ENCODE results near the gene CUL2. TPM values are rescaled to one million over a fixed set of nuclear protein-coding genes. Genes with fewer than 3 reads are reported as not detected.
"Not testable (repeated sequence)": the region's sequence is repeated elsewhere in the genome, so short reads cannot be mapped to it uniquely, and the experiment has no call there.

Gene CUL2
- total RNA-seq, 4 donors from 2014 or later = 15.9 to 28.5 (median 22.7) TPM

DNA sequence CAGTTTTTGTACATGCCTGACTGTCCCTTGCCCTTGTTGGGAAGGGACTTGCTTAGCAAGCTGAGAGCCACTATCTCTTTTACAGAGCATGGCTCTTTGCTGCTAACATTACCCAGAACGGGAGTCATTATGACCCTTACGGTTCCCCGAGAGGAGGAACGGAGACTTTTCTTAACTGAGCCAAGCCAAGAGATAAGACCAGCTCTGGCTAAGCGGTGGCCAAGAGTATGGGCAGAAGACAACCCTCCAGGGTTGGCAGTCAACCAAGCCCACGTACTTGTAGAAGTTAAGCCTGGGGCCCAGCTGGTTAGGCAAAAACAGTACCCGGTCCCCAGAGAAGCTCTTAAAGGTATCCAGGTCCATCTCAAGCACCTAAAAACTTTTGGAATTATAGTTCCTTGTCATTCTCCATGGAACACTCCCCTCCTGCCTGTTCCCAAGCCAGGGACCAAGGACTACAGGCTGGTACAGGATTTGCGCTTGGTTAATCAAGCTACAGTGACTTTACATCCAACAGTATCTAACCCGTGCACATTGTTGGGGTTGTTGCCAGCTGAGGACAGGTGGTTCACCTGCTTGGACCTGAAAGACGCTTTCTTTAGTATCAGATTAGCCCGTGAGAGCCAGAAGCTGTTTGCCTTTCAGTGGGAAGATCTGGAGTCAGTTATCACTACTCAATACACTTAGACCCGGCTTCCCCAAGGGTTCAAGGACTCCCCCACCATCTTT lies 118.4 kb downstream of the CUL2 start:
- H3K27ac ChIP-seq, H3K9me3 ChIP-seq, H3K36me3 ChIP-seq, ATAC-seq, H3K4me3 ChIP-seq, H3K27me3 ChIP-seq: not testable (repeated sequence)
- 40 to 100% methylated on average over 4 to 9 of the region's 12 CpGs for WGBS, 2 donors (ENCODE audit: low coverage in 1 of 2)
- peaks cover 0 to 17% (median 0%) of the 10 kb centered on the region in 3 donors for H3K4me1 ChIP-seq

DNA sequence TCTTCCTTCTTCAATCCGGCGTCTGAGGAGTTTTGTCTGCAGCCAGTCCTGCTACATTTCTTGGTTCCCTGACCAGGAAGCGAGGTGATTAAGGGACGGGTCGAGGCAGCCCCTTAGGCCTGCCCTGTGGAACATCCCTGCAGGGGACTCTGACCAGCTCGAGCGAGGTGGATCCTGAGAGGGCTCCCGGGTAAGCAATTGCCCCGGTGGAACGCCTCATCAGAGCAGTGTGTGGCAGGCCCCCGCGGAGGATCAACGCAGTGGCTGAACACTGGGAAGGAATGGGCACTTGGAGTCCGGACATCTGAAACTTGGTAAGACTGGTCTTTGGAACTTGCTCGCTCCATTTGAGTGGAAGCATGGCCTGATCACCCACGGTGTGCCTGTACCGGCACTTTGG lies 121.0 kb downstream of the CUL2 start:
- H3K27me3 ChIP-seq = no peaks in the 10 kb centered on the region
- H3K36me3 ChIP-seq = no peaks in the 10 kb centered on the region
- no peak overlapping the region for H3K4me3 ChIP-seq
- 89% methylated on average over 5 of the region's 17 CpGs; no CpG with 5 or more reads in 1 of the 2 donors for WGBS, 2 donors (ENCODE audit: low coverage in 1 of 2)
- no peak for TF ChIP-seq POLR2A (IDR thresholded peaks at IDR 0.05)
- TF ChIP-seq, protein P1, sequence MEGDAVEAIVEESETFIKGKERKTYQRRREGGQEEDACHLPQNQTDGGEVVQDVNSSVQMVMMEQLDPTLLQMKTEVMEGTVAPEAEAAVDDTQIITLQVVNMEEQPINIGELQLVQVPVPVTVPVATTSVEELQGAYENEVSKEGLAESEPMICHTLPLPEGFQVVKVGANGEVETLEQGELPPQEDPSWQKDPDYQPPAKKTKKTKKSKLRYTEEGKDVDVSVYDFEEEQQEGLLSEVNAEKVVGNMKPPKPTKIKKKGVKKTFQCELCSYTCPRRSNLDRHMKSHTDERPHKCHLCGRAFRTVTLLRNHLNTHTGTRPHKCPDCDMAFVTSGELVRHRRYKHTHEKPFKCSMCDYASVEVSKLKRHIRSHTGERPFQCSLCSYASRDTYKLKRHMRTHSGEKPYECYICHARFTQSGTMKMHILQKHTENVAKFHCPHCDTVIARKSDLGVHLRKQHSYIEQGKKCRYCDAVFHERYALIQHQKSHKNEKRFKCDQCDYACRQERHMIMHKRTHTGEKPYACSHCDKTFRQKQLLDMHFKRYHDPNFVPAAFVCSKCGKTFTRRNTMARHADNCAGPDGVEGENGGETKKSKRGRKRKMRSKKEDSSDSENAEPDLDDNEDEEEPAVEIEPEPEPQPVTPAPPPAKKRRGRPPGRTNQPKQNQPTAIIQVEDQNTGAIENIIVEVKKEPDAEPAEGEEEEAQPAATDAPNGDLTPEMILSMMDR (IDR thresholded peaks at IDR 0.05) = no peak
- no peak for TF ChIP-seq POLR2AphosphoS5 (IDR thresholded peaks at IDR 0.05)
- TF ChIP-seq EP300 (IDR thresholded peaks at IDR 0.05) = no peak
- H3K4me1 ChIP-seq = peaks cover 0 to 22% (median 0%) of the 10 kb centered on the region in 3 donors
- H3K27ac ChIP-seq = no peak overlapping the region
- H3K9me3 ChIP-seq = no peaks in the 10 kb centered on the region
- ATAC-seq = no peak

DNA sequence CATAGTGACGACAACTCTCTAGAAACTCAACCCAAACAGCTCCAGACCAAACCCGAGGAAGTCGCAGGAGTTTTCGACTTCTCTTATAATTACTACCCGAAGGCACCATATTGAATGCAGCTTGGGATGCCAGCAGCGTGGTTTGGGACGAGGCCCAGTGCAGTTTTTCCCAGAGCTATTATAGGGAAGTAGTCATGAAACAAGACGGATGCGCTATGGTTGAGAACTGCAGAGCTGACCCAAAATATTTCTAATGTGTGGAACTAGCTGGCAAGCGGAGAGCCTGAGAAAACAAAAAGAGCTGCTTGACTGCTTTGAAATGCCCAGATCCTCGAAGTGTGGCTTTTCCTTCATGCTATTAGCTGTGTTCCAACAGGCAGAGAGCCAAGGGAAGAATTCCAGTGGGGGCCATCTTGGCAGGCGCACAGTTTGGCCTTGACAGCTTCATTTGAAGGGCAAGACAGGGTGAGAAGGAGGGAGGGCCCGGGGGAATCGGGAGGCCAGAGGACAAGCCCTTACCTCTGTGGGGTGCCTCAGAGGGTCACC lies 122.7 kb downstream of the CUL2 start:
- ATAC-seq = peak; percentile 76
- Histone ChIP-seq H3K4me1 (peaks cover 0 to 22% (median 0%) of the 10 kb centered on the region in 3 donors), H3K9me3 (no peaks in the 10 kb centered on the region), H3K36me3 (no peaks in the 10 kb centered on the region), H3K27me3 (no peaks in the 10 kb centered on the region), H3K4me3 (no peak overlapping the region), H3K27ac (peak overlapping the region in 3 of 4 donors; percentile 65 to 74 (median 67))
- TF ChIP-seq POLR2A (IDR thresholded peaks at IDR 0.05) (no peak), POLR2AphosphoS5 (IDR thresholded peaks at IDR 0.05) (peak; percentile 59)
- WGBS, 2 donors (ENCODE audit: low coverage in 1 of 2) = 21 to 47% methylated on average over 11 to 14 of the region's 14 CpGs

DNA sequence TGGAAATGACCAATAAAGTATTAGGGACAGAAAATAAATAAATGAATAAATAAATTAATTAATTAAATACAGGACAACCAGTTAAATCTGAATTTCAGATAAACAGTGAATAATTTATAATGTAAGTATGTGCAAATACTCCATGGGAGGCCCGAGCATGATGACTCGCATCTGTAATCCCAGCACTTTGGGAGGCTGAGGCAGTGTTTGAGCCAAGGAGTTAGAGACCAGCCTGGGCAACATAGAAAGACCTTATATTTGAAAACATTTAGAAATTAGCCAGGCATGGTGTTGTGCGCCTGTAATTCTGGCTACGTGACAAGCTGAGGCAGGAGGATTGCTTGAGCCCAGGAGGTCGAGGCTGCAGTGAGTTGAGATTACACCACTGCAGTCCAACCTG lies 123.7 kb downstream of the CUL2 start:
- TF ChIP-seq POLR2A (IDR thresholded peaks at IDR 0.05) = no peak
- no peak for TF ChIP-seq POLR2AphosphoS5 (IDR thresholded peaks at IDR 0.05)
- TF ChIP-seq, protein P1 (IDR thresholded peaks at IDR 0.05) = no peak
- TF ChIP-seq EP300 (IDR thresholded peaks at IDR 0.05) = no peak

GRCh38 chr10:34966040-34966439 lies 124.1 kb downstream of the CUL2 start:
- ATAC-seq = no peak
- H3K4me1 ChIP-seq = peaks cover 0 to 22% (median 0%) of the 10 kb centered on the region in 3 donors
- H3K9me3 ChIP-seq = no peaks in the 10 kb centered on the region
- no peak overlapping the region for H3K4me3 ChIP-seq
- H3K27me3 ChIP-seq = no peaks in the 10 kb centered on the region
- WGBS, 2 donors (ENCODE audit: low coverage in 1 of 2) = no CpG with 5 or more reads among the region's 5 CpGs
- H3K27ac ChIP-seq = no peak overlapping the region
- H3K36me3 ChIP-seq = no peaks in the 10 kb centered on the region
- no peak for TF ChIP-seq POLR2A (IDR thresholded peaks at IDR 0.05)
- TF ChIP-seq, protein P1 (IDR thresholded peaks at IDR 0.05) = no peak
- no peak for TF ChIP-seq EP300 (IDR thresholded peaks at IDR 0.05)
- no peak for TF ChIP-seq POLR2AphosphoS5 (IDR thresholded peaks at IDR 0.05)

More for the DNA sequence above, 123.7 kb downstream of the CUL2 start:
- Histone ChIP-seq H3K4me1 (peaks cover 0 to 22% (median 0%) of the 10 kb centered on the region in 3 donors), H3K9me3 (no peaks in the 10 kb centered on the region), H3K36me3 (no peaks in the 10 kb centered on the region), H3K27ac (no peak overlapping the region), H3K4me3 (no peak overlapping the region), H3K27me3 (no peaks in the 10 kb centered on the region)
- WGBS, 2 donors (ENCODE audit: low coverage in 1 of 2) = 79 to 98% methylated on average over 5 of the region's 5 CpGs
- no peak for ATAC-seq
